ENCODE data around the gene CA10.

The CA10 gene

GRCh38 chr17:52145476-52145875 is 13.0 kb downstream of the CA10 start:
- DNase-seq: no peak

- DNase-seq: no peak
These were observed 15.0 kb downstream of the CA10 start for GRCh38 chr17:52143542-52143941.

GRCh38 chr17:52140601-52141000 is 17.9 kb downstream of the CA10 start:
- no peak for DNase-seq

GRCh38 chr17:52138752-52139151 is 19.8 kb downstream of the CA10 start:
- DNase-seq: no peak

GRCh38 chr17:52138350-52138749 is 20.2 kb downstream of the CA10 start:
- DNase-seq: no peak

- DNase-seq: no peak
These were observed 22.3 kb downstream of the CA10 start for GRCh38 chr17:52136166-52136565.

- DNase-seq: no peak
These were observed 23.9 kb downstream of the CA10 start for GRCh38 chr17:52134641-52135040.

GRCh38 chr17:52128721-52129120 is 29.8 kb downstream of the CA10 start:
- no peak for DNase-seq

- DNase-seq: no peak
These were observed 33.5 kb downstream of the CA10 start for GRCh38 chr17:52124993-52125392.

GRCh38 chr17:52124561-52124960 is 34.0 kb downstream of the CA10 start:
- no peak for DNase-seq

- no peak for DNase-seq
These were observed 38.0 kb downstream of the CA10 start for GRCh38 chr17:52120465-52120864.

- no peak for DNase-seq
These were observed 47.5 kb downstream of the CA10 start for GRCh38 chr17:52110923-52111581.

- peak; percentile 57 for DNase-seq
These were observed 51.8 kb downstream of the CA10 start for GRCh38 chr17:52106638-52107261.

GRCh38 chr17:52106072-52106471 is 52.4 kb downstream of the CA10 start:
- no peak for DNase-seq

GRCh38 chr17:52105591-52105990 is 52.9 kb downstream of the CA10 start:
- no peak for DNase-seq

- no peak for DNase-seq
These were observed 62.5 kb downstream of the CA10 start for GRCh38 chr17:52096056-52096455.

- no peak for DNase-seq
These were observed 74.3 kb downstream of the CA10 start for GRCh38 chr17:52084176-52084575.

GRCh38 chr17:52079496-52079895 is 79.0 kb downstream of the CA10 start:
- no peak for DNase-seq

- no peak for DNase-seq
These were observed 86.8 kb downstream of the CA10 start for GRCh38 chr17:52071712-52072111.

GRCh38 chr17:52064791-52065211 is 93.7 kb downstream of the CA10 start:
- no peak for DNase-seq

GRCh38 chr17:52049496-52049895 is 109.0 kb downstream of the CA10 start:
- no peak for DNase-seq

GRCh38 chr17:52049051-52049450 is 109.5 kb downstream of the CA10 start:
- no peak for DNase-seq

- no peak for DNase-seq
These were observed 110.2 kb downstream of the CA10 start for GRCh38 chr17:52048137-52048898.

GRCh38 chr17:52047086-52047485 is 111.4 kb downstream of the CA10 start:
- DNase-seq: no peak
